Measurements from ENCODE around the gene BPIFA1. TPM values are rescaled to one million over a fixed set of nuclear protein-coding genes. Genes with fewer than 3 reads are reported as not detected.

The BPIFA1 gene
- total and polyA plus RNA-seq, 2 of the 8 experiments (the other 6 are each of a cell fraction or from before 2014, with no cell fraction given), result not detected

GRCh38 chr20:33284937-33285336 lies 49.1 kb downstream of the BPIFA1 start (continued):
- no peak for TF ChIP-seq CHD7 (IDR thresholded peaks at IDR 0.05; ENCODE audit: insufficient replicate concordance, low read length)
- no peak for TF ChIP-seq KDM4A (IDR thresholded peaks at IDR 0.05; ENCODE audit: low read depth, low read length, severe bottlenecking)
- TF ChIP-seq HDAC6 (IDR thresholded peaks at IDR 0.05; ENCODE audit: low read depth, low read length), result no peak
- no peak for TF ChIP-seq BCL11A (IDR thresholded peaks at IDR 0.05; ENCODE audit: low read depth in 2 of 2, low read length in 2 of 2)
- TF ChIP-seq HDAC2 (IDR thresholded peaks at IDR 0.05; ENCODE audit: borderline replicate concordance in 1 of 2, low read depth in 2 of 2, low read length in 2 of 2), result no peak
- TF ChIP-seq TCF12 (IDR thresholded peaks at IDR 0.05; ENCODE audit: low read depth, low read length), result no peak
- TF ChIP-seq CBX8 (IDR thresholded peaks at IDR 0.05; ENCODE audit: borderline replicate concordance, low read depth, low read length), result no peak
